ENCODE results near the gene AP1B1.

- TF ChIP-seq CTCF (conservative IDR thresholded peaks at IDR 0.05 in 1 of 2, IDR thresholded peaks at IDR 0.05 in 1 of 2; ENCODE audit: low read depth in 1 of 2, low read length in 2 of 2): no peak
- no peak for TF ChIP-seq EZH2 (IDR thresholded peaks at IDR 0.05; ENCODE audit: low read length, missing control alignments)
Observed at GRCh38 chr22:29380032-29380781, 8.2 kb downstream of the AP1B1 start.
